ENCODE data around the gene GRIP2. TPM values are rescaled to one million over a fixed set of nuclear protein-coding genes. Genes with fewer than 3 reads are reported as not detected.
A peak's percentile ranks its signal among the peaks of the same experiment; 100 is the strongest.

Gene GRIP2
- total RNA-seq, 1 experiment from 2014 or later = 1.1 TPM

DNA sequence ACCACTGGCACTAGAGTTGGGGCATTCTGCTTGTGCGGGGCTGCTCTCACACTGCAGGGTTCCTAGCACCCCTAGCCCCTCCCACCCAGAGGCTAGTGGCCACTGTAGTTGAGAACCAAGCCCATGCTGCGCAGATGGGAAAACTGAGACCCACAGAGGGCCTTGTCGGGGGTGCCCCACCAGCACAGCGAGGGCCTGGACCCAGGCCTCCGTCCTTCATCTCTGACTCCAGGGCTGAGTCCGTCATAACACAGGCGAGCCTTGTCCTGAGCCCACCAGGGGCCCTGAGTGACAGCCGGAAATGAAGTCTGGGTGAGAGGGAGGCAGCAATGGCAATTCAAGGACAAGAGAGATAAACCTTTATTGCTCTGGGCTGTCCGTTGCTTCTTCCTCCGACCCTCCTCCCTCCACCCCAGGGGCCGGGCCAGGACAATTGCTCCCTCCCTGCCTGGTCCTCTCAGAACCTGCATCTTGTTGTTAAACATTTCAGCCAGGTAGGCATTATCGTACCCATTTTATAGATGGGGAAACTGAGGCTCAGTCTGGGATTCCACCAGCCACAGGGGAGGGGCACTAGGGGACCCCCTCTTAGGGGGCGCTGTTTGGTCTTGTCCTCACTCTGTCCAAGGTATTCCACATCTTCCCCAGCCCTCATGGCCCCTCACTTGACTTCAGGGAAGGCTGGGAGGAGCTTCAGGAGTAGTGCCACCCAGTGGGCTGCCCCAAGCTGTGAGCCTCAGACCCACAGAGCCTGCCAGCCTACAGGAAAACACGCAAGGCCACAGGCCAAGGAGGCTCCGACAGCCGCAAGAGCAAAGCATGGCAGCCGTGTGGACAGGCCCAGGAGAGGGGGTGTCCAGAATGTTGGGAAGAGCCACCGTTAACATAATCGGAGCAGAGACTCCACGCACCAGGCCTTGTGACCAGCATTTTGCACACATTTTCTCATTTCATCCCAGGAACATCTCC is 4.4 kb upstream of the GRIP2 start:
- in situ Hi-C loops (cut with HindIII; ENCODE audit: low sequenced_read_pairs) = no loop called here
- no peak for DNase-seq (ENCODE audit: low spot score)

DNA sequence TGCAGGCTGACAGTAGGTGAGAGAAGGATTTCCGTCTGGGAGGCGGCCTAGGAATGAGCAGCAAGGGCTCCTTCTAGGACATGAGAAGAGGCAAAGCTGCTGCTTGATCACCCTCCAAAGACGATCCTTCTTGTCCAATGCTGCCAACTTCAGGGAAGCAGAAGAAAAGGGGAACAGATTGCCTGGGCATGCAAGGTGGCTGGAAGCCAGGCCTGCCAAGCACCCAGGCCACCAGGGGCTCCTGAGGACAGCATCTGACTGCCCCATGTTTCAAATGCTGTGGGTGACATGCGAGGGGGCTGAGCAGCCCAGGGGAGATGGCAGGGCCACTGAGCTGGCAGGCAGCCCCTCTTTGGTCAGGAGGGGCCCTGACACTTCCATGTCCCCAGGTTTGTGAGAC is 3.3 kb upstream of the GRIP2 start:
- in situ Hi-C loops (cut with HindIII; ENCODE audit: low sequenced_read_pairs) = no loop called here
- DNase-seq (ENCODE audit: low spot score) = peak; percentile 75

DNA sequence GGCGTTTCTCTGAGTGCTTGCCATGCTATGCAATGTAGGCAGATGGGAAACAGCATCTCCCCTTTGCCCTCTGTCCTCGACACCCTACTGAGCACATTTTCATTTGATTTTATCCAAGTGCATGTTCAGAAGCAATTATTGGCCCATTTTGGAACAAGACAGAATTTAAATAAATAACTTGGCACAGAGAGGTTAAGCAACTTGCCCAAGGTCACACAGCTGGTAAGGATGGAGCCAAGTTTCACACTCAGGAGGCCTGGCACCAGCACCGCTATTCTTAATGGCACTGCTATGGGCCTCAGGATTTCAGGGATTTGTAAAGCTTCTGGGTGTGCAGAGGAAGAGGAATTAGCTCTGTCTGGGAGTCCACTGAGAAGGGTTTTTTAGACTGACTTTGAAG is 2.5 kb upstream of the GRIP2 start:
- DNase-seq (ENCODE audit: low spot score) = no peak
- in situ Hi-C loops (cut with HindIII; ENCODE audit: low sequenced_read_pairs) = no loop called here

DNA sequence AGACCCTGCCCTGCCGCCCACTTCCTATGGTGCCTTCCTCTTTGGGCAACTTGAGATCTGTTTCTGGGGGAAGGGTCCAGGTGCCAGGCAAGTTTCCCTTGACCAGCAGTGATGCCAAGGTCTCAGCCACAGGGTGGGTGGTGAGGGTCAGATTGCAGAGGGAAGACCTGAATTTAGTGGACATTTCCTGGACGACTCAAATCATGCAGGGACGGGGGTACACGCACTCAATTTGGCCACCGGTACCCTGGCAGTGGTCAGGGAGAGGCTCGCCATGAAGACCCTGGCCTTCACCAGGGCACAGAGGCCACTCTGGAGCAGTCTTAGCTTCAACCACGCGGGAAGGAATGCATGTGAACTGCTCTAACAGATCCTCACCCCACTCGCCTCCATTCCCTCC is 1.5 kb upstream of the GRIP2 start:
- in situ Hi-C loops (cut with HindIII; ENCODE audit: low sequenced_read_pairs) = no loop called here
- DNase-seq (ENCODE audit: low spot score) = no peak

DNA sequence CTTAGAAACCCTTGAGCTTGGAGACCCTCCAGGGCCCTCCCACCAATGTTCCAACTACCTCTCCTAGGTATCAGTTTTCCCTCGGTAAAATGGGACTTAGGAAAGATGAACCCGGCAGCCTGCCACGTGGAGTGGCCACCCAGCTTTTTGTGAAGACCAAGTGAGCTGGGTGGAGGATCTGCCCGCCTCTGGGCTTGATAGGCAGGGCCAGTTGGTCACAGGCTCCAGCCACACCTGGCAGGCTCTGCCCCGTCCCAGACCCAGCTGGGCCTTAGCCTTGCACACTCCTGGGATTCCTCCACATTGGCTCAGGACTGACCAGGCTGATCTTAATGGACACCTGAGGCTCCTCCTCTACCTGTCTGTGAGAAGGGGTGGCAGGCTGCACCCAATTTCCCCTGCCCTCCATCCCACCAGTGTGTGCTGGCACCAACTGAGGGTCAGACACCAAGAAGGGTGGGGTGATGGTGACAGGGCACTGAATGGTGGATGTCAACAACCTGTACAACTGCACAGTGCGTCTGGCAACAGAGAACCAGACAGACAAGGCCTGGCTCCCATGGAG is 761 bp upstream of the GRIP2 start:
- DNase-seq (ENCODE audit: low spot score) = no peak
- in situ Hi-C loops (cut with HindIII; ENCODE audit: low sequenced_read_pairs) = no loop called here

DNA sequence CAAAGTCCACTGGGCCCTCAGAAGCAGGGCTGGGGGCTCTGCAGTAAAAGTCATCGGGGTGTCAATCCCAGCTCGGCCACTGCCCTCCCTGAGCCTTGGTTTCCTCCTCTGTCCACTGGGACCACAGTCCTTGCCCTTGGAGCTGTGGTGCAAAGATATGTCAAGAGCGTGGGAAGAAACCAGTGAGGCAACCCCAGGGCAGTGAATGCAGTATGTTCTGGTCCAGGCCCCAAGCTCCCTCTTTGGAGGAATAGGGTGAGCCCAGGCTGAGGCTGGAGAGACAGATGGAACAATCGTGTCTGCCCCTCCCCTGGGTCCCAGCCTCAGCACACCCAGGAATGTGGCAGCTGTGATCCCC is 779 bp downstream of the GRIP2 start:
- no peak for DNase-seq (ENCODE audit: low spot score)

DNA sequence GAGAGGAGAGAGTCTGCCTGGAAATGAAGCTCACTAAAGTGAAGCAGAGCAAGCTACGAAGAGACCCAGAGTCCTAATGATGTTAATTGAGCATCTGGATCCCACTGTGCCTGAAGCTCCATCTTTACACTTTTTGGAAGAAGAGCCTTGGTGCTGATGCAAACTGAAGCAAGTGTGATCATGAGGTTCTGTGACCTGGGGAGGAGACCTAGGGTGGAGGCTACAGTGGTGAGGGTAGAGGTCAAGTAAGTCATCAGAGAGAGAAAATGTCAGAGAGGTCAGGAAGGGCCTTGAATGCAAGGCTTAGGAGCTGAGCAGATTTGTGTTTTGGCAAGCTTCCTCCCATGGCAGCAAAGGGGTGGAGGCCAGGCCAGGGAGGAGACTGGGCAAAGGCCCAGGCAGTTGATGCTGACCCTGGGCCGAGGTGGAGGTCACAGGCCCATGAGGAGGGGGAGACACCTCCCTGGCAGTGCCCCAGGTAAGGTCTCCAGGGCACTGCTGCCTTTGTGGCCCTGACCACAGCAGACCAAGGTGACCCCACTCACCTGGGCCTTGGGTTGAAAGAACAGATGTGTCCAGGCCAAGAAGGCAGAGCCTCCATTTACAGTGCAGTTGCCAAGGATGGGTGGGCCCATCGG is 1.6 kb downstream of the GRIP2 start:
- no peak for DNase-seq (ENCODE audit: low spot score)
- in situ Hi-C loops (cut with HindIII; ENCODE audit: low sequenced_read_pairs) = no loop called here

More for the DNA sequence above, 779 bp downstream of the GRIP2 start:
- in situ Hi-C loops (cut with HindIII; ENCODE audit: low sequenced_read_pairs) = no loop called here

DNA sequence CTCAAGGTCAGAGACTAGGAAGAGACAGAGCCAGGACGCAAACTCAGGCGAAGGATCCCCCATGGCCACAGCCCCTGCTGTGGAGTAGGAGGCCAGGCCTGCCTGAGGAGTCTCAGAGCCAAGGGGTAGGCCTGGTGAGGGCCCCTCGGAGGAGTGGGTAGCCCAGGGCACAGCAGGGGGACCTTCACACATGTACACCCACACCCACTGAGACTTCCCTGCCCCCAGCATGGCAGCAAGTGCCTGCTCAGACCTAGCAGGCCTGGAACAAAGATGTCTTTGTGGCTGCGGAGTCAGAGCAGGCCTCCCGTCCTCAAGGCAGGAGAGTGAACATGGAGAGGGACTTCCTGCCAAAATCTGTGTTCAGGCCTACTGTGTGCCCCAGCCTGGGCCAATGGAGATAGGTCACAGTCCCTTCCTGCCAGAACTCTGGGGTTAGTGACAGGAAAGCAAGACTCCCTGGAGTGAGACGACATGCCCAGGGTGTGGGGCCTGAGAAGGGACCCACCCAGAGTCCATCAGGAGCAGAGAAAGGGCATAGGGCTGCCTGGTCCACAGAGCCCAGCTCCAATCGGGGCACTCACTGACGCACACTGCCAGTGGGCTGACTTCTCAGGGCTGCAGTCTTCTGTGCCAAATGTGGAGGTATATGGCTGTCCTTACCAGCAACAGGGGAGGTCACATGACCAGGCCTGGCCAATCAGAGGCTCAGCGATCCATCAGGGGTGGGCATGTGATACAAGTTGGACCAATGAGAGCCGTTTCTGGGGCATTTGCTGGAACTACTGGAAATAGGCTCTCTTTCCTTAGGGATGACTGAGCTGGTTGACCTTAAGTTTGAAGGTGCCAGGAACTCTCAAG is 2.3 kb downstream of the GRIP2 start:
- in situ Hi-C loops (cut with HindIII; ENCODE audit: low sequenced_read_pairs) = no loop called here
- no peak for DNase-seq (ENCODE audit: low spot score)

DNA sequence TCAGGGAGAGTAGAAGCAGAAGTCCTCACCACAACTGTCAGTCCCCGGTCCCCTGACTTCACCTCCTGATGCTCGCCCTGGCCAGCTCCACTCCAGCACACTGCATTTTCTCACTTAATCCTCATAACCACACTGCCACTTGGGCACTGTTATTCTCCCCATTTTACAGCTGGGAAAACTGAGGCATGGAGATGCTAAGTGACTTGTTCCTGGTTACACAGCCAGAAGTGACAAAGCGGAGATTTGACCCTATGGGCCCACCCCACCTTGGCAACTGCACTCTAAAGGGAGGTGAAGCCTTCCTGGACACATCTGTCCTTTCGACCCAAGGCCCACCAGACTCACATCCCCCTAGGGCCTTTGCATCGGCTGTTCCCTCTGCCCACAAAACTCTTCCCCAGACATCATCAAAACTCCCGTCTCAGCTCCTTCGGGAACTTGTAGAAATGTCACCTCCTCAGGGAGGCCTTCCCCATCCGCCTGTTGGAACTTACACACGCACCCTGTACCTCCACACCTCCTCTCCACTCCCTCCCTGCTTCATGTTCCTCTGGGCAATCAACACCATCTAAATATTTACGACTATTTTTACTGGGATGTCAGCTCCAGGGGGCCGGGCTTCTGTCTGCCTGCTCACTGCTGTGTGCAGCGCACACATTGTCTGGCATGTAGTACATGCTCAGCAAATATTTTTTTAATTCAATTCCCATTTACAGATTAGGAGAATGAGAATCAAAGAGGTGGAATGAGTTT is 3.1 kb downstream of the GRIP2 start:
- in situ Hi-C loops (cut with HindIII; ENCODE audit: low sequenced_read_pairs) = no loop called here
- DNase-seq (ENCODE audit: low spot score) = no peak

DNA sequence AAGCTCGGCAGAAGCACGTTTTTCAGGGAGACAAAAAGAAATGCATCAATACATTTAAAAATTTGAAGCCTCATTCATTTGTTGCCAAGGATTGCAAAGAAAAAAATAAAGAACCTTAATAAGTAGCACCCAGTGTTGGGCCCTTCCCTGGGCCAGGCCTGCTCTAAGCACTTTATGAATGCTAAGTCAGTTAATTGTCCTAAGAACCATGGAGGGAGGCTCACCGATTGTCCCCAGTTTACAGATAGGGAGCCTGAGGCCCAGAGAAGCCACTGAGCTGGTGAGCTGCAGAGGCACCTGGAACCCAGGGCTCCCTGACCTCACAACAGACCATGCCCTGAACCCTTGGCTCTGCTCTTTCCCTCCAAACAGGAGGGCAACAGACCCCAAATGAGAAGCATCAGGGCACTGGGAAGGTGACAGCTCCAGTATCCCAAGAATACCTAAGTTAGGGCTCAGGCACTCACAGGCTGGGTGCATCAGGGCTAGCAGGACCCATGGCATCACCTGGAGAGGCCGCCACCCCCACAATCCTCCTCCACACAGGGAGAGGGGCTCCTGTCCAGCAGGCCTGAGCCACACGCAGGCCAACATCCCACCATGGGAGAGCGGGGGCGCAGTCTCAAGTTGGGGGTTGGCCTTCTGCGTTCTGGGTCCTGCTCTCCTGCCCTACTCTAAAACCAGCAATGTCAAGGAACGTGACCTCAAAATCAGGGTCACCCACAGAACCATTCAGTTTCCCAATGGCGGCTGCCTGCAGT is 3.9 kb downstream of the GRIP2 start:
- in situ Hi-C loops (cut with HindIII; ENCODE audit: low sequenced_read_pairs) = no loop called here
- DNase-seq (ENCODE audit: low spot score) = no peak

DNA sequence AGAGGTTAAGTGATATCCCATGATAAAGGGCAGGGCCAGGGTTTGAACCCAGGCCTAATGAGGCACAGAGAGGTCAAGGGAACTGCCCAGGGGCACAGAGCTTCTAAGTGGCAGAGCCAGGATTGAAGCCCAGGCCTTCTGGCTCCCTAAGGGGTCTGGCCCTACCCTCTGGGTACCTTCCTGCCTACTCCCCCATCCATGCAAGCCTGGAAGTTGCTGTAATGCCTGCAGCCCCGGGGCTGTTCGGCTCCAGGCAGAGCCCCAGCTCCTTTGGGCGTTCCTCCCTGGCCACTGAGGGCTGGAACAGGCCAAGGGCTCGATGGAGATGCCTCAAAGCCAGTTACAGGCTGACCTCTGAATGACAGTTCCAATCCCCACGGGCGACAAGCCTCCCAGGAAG is 4.5 kb downstream of the GRIP2 start:
- no peak for DNase-seq (ENCODE audit: low spot score)
- in situ Hi-C loops (cut with HindIII; ENCODE audit: low sequenced_read_pairs) = no loop called here

DNA sequence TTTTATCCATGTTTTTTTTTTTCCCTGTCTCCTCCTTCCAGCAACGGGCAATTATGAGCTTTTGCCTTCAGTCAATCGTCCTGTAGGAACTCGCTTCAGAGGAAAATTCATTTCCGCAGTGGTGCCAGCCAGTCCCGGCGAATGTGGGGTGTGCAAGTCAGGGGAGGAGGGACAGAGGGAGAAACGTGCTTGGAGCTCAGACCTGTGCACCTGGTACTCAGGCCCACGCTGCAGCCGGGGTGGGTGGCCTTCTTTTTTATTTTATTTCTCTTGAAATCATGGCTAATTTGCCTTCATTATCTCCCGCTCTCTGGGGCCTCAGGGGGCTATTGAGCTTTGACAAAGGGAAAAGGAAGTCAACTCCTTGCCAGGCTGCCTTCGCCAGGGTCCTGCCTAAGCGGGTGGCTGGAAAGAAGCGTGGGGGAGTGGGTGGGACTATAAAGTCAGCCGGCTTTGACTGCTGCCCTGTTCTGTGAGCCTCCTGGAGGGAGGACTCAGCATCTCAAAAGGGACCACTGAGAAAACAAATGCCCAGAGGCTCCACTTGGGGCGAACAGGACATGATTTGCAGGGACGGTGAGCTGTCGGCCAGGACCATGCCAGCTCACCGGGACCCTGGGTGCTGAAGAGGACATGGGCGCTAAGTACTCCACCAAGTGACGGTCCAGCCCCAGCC is 5.5 kb downstream of the GRIP2 start:
- no peak for DNase-seq (ENCODE audit: low spot score)
- in situ Hi-C loops (cut with HindIII; ENCODE audit: low sequenced_read_pairs) = no loop called here

DNA sequence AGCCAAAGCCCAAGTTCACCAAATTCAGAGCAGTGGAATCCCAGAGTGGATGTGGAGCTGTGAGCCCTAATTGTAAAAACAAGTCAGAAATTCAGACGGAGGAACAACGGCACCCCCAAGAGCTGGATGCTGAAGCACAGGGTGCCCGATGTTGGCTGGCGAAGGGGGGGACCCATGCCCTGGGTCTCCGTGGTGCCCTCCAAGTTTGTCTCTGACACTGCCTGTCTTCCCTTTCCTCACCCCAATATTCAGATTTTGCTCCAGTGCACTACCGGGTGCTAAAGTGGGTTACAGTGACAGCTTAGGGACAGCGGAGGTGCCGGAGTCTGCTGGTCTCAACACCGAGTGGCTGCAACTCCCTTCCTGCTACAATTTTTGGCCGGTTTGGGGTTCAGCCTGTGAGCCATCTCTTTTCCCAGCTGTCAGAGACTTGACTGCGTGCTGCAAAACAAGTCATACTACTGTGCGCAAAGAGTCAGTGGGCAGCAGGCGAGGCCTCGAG is 6.6 kb downstream of the GRIP2 start:
- no peak for DNase-seq (ENCODE audit: low spot score)
- in situ Hi-C loops (cut with HindIII; ENCODE audit: low sequenced_read_pairs) = no loop called here

DNA sequence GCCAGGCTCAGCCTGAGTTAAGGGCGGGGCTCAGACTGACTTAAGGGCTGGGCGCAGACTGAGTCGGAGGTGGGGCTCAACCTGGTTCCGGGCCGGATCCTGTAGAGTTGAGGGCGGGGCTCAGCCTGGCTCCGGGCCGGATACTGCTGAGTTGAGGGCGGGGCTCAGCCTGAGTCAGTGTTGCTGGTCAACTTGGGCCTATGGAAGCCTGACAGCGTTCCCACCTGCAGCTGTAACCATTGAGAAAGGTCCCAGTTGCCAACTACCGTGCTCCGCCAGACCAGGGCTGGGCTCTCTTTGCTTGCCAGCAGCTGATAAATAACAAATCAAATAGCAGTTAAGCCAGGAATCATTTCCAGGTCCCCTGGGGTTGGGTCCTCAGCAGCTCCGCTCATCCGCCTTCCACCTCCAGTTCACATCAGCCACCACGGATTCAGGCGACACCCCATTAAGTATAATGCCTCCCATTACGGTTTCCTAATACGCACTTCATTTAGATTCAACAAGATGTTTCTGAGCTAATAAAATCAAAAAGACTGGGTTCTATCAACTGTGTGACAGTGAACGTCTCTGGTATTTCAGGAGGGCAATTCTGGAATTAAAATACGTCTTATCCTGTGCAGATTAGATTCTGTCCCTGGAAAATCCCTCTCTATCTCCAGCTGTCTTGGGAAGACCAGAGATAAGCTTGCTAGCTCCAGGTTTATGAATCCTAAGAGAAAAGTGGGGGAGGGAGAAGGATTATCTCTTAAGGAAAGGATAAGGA is 7.3 kb downstream of the GRIP2 start:
- no peak for DNase-seq (ENCODE audit: low spot score)
- in situ Hi-C loops (cut with HindIII; ENCODE audit: low sequenced_read_pairs) = no loop called here

DNA sequence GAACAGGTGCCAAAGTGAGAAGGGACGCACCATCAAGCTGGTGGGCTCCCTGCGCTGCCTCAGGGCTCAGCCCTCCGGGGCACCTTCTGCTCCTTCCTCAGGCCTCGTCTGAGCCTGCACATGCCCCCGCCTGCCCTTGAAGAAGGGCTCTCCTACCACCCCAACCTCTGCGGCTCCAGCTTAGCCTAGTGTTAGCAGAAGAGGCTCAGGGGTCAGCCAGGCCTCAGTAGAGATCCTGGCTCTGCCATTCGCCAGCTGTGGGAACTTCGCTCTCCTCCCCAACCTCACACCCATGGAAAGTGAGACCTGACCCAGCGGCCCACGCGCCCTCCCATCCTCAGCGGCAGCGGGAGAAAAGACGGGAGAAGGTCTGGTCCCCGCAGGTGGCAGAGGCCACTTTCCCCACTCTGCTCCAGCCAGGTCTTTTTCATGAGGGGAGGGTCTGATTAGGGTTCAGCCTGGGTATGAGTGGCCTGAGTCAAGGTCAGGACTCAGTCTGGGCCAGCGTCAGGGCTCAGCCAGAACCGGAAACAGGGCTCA is 8.2 kb downstream of the GRIP2 start:
- in situ Hi-C loops (cut with HindIII; ENCODE audit: low sequenced_read_pairs) = no loop called here
- DNase-seq (ENCODE audit: low spot score) = no peak

DNA sequence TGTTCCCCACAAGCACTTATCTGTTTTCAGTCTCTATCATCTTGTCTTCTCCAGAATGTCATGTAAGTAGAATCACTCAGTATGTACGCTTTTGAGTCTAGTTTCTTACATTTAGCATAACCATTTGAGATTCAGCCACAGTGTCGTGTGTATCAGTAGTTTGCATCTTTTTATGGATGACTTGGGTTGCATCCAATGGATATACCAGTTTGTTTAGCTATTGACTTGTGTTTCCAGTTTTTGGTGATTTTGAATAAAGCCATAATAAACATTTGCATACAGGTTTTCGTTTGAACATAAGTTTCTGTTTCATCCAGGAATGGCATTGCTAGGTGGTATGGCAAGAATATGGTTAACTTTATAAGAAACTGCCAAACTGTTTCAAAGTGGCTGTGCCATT is 12.1 kb downstream of the GRIP2 start:
- in situ Hi-C loops (cut with HindIII; ENCODE audit: low sequenced_read_pairs) = no loop called here
- no peak for DNase-seq (ENCODE audit: low spot score)

Data from G401 (cell line).